Omental fat pad (tissue), 4 donors: ENCODE results near the gene SUSD2. TPM values are rescaled to one million over a fixed set of nuclear protein-coding genes. Genes with fewer than 3 reads are reported as not detected.
"Not testable (repeated sequence)": the region's sequence is repeated elsewhere in the genome, so short reads cannot be mapped to it uniquely, and the experiment has no call there.

Experiments
- ATAC-seq: fragments of 150-250 bp; one replicate; pipeline ENCODE4 v1.9.1; 2016; ENCODE audit warnings: mild to moderate bottlenecking, moderate library complexity; ENCODE audit not compliant: low FRiP score
- DNase-seq: peaks from one replicate; pipeline ENCODE4 v3.0.0-alpha.2; 2019; ENCODE audit warnings: low spot score
- total RNA-seq, 4 donors: library from RNA; depleted of rRNA; stranded (reverse); fragments of >200 nt; gene quantifications; one replicate each; pipeline ENCODE4 v1.1.0, GENCODE V29; 2016
- TF ChIP-seq, protein P1 (sequence below), 3 donors: fragments of 450-650 bp; IDR thresholded peaks; one replicate each; pipeline ENCODE4 v1.5.1; 2016 to 2017; ENCODE audit warnings: antibody characterized with exemption in 3 of 3, mild to moderate bottlenecking in 3 of 3, moderate library complexity in 2 of 3

Gene SUSD2
- total RNA-seq, 4 donors from 2014 or later: 2.3 to 8.0 (median 4.7) TPM

DNA sequence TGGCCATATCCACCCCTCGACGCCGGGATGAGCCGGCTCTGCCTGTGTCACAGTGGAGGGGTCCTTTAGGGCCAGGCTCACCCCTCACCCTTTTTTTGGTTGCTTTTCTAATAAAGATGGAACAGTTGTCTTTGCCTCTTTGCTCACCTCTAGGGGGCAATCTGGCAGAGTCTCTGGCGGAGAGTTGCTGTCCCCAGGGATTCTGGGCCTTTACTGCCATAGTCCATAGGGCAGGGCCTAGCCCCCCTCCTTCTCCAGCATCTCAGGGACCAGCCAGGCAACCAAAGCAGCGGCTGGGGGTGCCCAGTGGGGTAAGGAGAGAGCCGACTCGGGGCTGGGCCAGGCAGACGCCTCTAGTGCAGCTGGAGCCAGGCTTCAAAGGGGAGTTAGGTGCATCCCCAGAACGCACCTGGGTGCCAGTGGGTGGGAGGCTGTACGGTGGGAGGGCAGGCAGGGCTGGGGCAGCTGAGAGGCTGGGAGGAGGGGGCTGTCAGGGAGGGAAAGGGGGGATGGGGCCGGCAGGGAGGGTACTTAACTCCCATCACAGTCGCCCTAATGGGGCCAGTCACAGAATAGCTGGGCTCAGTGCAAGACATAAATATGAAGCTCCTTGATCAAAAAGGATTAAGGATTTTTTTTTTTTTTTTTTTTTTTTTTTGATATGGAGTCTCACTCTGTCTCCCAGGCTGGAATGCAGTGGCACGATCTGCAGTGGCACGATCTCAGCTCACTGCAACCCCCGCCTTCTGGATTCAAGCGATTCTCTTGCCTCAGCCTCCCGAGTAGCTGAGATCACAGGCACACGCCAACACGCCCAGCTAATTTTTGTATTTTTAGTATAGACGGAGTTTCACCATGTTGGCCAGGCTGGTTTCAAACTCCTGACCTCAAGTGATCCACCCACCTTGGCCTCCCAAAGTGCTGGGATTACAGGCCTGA, 2.5 kb upstream of the SUSD2 start:
- ATAC-seq: no peak
- DNase-seq: no peak
- TF ChIP-seq, protein P1, sequence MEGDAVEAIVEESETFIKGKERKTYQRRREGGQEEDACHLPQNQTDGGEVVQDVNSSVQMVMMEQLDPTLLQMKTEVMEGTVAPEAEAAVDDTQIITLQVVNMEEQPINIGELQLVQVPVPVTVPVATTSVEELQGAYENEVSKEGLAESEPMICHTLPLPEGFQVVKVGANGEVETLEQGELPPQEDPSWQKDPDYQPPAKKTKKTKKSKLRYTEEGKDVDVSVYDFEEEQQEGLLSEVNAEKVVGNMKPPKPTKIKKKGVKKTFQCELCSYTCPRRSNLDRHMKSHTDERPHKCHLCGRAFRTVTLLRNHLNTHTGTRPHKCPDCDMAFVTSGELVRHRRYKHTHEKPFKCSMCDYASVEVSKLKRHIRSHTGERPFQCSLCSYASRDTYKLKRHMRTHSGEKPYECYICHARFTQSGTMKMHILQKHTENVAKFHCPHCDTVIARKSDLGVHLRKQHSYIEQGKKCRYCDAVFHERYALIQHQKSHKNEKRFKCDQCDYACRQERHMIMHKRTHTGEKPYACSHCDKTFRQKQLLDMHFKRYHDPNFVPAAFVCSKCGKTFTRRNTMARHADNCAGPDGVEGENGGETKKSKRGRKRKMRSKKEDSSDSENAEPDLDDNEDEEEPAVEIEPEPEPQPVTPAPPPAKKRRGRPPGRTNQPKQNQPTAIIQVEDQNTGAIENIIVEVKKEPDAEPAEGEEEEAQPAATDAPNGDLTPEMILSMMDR (IDR thresholded peaks at IDR 0.05): no peak

DNA sequence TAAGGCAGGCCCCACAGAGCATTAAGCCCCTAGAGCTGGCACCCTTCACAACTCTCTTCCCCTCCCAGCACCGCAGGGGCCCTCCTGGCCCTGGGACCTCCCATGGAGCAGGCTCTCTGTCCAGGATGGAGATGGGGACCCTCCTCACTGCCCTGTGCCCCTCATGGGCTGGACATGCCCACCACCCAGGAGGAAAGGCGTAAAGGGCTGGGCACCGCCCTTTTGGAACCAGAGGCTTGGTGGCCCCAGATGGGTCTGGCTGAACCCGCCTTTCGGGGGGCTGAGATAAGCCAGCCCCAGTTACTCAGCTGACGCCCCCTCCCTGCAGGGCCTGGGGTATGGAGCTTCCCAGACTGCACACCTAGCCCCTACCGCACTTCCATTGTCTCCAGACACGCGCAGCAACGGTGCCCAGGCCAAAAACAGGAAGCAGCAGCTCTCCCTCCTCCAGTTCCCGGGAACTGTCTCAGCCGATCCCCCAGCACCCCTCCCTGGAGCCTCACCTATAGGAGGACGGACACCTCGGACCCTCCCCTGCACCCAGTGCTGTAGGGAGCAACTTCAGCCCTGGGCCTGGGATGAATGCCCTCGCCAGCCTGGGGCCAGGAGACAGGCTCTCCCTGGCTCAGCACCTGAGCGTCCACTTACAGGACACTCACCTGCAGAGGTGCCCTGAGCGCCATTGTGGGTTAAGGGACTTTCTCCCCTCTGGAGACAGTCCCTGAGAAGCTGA, 1.6 kb upstream of the SUSD2 start:
- DNase-seq (no peak), ATAC-seq (no peak)
- TF ChIP-seq, protein P1 (IDR thresholded peaks at IDR 0.05): no peak

DNA sequence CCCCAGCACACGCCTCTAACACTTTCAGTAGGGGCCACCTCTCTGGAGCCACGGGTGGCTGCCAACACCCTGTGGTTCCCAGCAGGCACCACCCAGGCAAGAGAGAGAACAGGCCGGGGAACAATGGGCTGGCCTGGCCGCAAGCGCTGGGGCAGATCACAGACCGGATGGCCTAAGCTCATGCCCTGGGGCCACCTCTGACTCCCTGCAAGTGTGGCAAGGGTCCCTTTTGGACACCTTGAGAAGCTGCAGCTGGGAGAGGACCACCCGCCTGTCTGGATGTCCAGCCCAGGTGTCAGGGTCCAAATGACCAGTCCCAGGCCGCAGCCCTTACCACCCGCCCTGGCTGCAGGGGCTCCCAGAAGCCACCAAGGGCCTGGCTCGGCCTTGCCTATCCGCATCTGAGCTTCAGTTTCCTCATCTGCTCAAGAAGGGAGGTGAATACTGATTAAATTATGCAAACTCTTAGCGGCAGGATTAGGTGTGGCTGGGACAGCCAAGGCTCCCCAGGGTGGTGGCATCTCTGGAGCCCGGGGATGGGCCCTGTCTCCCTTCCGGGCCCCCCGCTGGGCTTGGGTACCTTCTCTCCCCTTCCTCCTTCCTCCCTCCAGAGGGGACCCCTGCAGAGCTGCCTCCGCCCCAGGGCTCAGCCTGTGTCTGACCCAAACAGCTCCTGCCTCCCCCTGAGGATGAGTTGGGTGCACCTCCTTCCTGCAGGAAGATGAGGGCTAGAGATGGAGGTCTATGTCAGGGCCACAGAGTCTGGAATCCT, 785 bp upstream of the SUSD2 start:
- TF ChIP-seq, protein P1 (IDR thresholded peaks at IDR 0.05): no peak
- no peak for ATAC-seq

DNA sequence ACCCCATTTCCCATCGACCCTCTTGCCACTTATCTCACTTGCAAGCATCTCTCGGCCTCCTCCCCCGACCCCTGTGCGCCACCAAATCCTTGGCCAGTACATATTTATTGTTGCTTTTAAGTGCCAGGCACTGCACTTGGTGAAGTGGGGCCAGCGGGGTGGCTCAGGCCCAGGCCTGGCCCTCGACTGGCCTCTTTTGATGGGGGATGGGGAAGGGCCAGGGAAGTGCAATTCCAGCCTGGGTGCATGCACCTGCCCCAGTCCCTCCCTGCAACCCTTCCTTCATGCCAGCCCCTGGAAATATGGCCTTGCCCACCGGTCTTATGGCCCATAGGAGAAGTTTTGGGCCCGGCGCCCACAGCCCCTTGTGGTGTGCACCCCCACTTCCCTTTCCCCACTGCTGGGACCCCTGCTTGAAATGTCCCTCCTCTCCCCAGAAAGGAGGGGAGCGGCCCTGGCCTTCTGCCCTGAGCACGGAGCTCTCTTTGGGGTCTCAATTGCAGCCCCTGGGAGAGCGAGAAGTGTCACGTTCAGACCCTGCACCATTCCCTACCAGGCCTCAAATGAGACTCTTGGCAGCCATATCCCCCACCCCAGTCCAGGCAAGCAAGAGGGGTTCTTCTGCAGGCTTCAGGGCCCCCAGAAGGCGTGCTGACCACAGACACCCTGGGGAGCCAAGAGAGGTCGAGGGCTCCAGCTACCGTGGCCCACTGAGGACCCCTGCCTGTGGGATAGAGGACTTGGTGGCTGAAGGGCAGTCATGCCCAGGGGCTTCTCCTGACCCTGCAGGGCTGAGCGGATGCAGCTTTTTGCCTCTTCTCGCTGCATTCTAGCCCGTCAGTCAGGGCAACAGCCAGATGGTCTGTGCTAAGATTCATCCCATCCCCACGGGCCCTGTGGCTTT, 961 bp downstream of the SUSD2 start:
- ATAC-seq (no peak), DNase-seq (no peak)
- TF ChIP-seq, protein P1 (IDR thresholded peaks at IDR 0.05): no peak

More for the DNA sequence above, 785 bp upstream of the SUSD2 start:
- DNase-seq: no peak

DNA sequence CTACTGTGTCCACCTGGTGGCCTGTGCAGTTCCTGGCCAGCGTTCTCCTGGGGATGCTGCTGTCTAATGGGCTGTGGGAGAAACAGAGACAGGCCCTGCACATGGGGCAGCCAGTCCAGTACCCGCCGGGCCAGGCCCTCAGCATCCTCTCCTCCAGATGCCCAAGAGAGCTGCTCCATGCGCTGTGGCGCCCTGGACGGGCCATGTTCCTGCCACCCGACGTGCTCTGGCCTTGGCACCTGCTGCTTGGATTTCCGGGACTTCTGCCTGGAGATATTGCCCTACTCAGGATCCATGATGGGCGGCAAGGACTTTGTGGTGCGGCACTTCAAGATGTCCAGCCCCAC, 1.6 kb downstream of the SUSD2 start:
- not testable (repeated sequence) for DNase-seq, ATAC-seq

DNA sequence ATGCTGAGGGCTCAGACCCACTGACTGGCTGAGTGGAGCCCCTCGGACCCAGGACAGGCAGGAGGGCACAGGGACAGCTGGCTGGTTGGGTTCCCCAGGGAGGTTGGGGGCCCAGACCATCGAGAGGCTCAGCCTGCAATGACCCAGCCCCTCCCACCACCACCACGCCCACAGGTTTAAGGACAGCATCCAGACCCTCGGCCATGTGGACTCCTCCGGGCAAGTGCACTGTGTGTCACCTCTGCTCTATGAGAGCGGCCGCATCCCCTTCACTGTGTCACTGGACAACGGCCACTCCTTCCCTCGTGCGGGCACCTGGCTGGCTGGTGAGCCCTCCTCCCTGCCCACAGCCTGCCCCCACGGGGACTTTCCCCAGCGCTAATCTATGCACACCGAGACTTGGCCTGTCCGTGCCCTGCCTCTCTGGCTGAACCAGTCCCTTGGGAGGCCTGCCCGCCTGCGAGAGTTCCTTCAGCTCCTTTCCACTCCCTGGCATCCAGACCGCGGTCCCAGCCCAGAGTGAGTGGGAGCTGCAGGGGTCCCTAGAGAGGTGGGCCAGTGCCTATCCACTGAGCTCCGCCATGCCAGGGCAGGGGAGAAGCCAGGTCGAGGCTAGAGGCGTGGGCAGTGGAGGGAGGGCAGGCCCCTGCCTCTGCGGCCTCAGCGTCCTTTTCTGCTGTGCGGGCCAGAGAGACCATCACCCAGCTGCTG, 2.2 kb downstream of the SUSD2 start:
- no peak for DNase-seq
- TF ChIP-seq, protein P1 (IDR thresholded peaks at IDR 0.05): no peak
- ATAC-seq: no peak
